Measurements from ENCODE around the gene AMT.

DNA sequence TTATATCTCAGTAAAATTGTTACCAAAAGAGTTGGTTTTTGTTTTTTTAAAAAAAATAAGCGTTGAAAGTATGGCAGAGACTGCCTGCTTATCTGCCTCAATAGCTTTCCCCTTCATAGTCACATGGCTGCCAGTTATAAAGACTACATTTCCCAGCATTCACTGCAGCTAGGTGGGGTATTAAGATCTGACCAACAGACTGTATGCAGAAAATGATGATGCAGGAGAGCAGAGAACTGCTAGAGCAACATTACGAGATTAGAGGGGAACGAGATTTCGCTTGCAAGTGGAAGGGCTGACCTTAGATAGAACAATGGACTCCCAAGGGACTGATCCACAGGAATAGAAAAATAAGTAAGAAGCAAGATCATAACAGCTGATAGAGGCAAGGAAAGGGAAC is 24.8 kb downstream of the AMT start:
- no peak for TF ChIP-seq CTCF (IDR thresholded peaks at IDR 0.05)
- no peak for TF ChIP-seq POLR2A (IDR thresholded peaks at IDR 0.05)
